HepG2 (cell line): ENCODE data around the gene GNB1. TPM values are rescaled to one million over a fixed set of nuclear protein-coding genes. Genes with fewer than 3 reads are reported as not detected.

ENCODE experiments used
- ATAC-seq: fragments of 200-7000 bp; cut with Tn5 transposase; 3 replicates; pipeline ENCODE4 v1.9.1; 2020; ENCODE audit warnings: mild to moderate bottlenecking, moderate library complexity
- BruUV-seq: library from RNA; stranded (reverse); fragments of 400-500 nt; replicated peaks from 2 replicates; lab custom pipeline; 2021; lab: Mats Ljungman, UMichigan
- CTCF ChIA-PET: fragments of 300-600 bp; formaldehyde crosslinking; extraction: SDS; loops from one replicate; lab custom pipeline; 2021; ENCODE audit warnings: low total read pairs, inconsistent platforms, low intra/inter-chr PET ratio; lab: Yijun Ruan, JAX
- POLR2A ChIA-PET: fragments of 350-600 bp; sonication (Branson Sonifier 250); formaldehyde crosslinking; loops from one replicate; lab custom pipeline; 2020; ENCODE audit warnings: antibody characterized with exemption, inconsistent platforms; lab: Yijun Ruan, JAX
- DNase-seq: peaks from one replicate; pipeline ENCODE4 v3.0.0-alpha.2; 2015; ENCODE audit warnings: low spot score
- FAIRE-seq: peaks from 3 replicates; lab custom pipeline; 2011; peaks lifted over from hg19 to GRCh38; lab: Jason Lieb, UNC
- H2AFZ ChIP-seq: one replicate; pipeline ENCODE4 v1.6.1; 2011; ENCODE audit warnings: low read length, inconsistent platforms
- H3K27ac ChIP-seq: fragments of 300-600 bp; 3 replicates; pipeline ENCODE4 v1.8.0; 2011; ENCODE audit warnings: mixed run types, mild to moderate bottlenecking, mixed read lengths, low read length, inconsistent platforms; ENCODE audit not compliant: insufficient read depth; ENCODE audit errors: extremely low read length
- H3K27me3 ChIP-seq, 2 experiments: fragments of 200-600 bp in 1 of 2; 2 replicates in 1 of 2; 3 replicates in 1 of 2; pipeline versions ENCODE4 v1.6.0 to v1.8.0; 2011; ENCODE audit warnings: low read length in 2 of 2, mild to moderate bottlenecking in 2 of 2, moderate library complexity in 2 of 2, inconsistent platforms in 1 of 2; ENCODE audit not compliant: insufficient read depth in 2 of 2, control insufficient read depth in 1 of 2
- H3K36me3 ChIP-seq, 2 experiments: fragments of 200-600 bp in 1 of 2; replicated peaks in 1 of 2; 2 replicates in 1 of 2; 3 replicates in 1 of 2; pipeline versions ENCODE4 v1.5.1 to v1.8.0; 2011; ENCODE audit warnings: low read length in 2 of 2, inconsistent platforms in 1 of 2; ENCODE audit not compliant: insufficient read depth in 2 of 2, control insufficient read depth in 1 of 2
- H3K4me1 ChIP-seq: 2 replicates; pipeline ENCODE4 v1.5.1; 2012; ENCODE audit warnings: low read length, inconsistent platforms; ENCODE audit not compliant: insufficient read depth
- H3K4me2 ChIP-seq: 2 replicates; pipeline ENCODE4 v1.6.0; 2011; ENCODE audit warnings: low read depth, low read length, inconsistent platforms
- H3K4me3 ChIP-seq, 3 experiments: fragments of 200-600 bp in 1 of 3; sonication (generic), shearing (Covaris generic) in 1 of 3; replicated peaks in 1 of 3; 2 replicates each; pipeline ENCODE4 v1.5.1; 2011 to 2016; ENCODE audit warnings: low read length in 3 of 3, inconsistent platforms in 2 of 3, low read depth in 2 of 3, mild to moderate bottlenecking in 2 of 3, control low read depth in 1 of 3, mixed read lengths in 1 of 3; ENCODE audit not compliant: insufficient read depth in 1 of 3
- H3K79me2 ChIP-seq: one replicate; pipeline ENCODE4 v1.6.1; 2011; ENCODE audit warnings: low read length, inconsistent platforms; ENCODE audit not compliant: insufficient read depth
- H3K9ac ChIP-seq: 2 replicates; pipeline ENCODE4 v1.6.0; 2011; ENCODE audit warnings: mild to moderate bottlenecking, low read depth, low read length, inconsistent platforms; ENCODE audit not compliant: insufficient read depth
- H3K9me3 ChIP-seq: 2 replicates; pipeline ENCODE4 v1.5.1; 2012; ENCODE audit warnings: mild to moderate bottlenecking, low read length
- H4K20me1 ChIP-seq: 2 replicates; pipeline ENCODE4 v1.6.0; 2011; ENCODE audit warnings: inconsistent platforms, mild to moderate bottlenecking, low read length, moderate library complexity; ENCODE audit not compliant: insufficient read depth
- ARID3A ChIP-seq: IDR thresholded peaks from 2 replicates; pipeline ENCODE4 v1.6.1; 2012; ENCODE audit warnings: low read depth, low read length, improper control_type of control experiment
- ARNTL ChIP-seq: sonication (generic); formaldehyde crosslinking; IDR thresholded peaks from 2 replicates; pipeline ENCODE4 v1.4.0; 2020; ENCODE audit warnings: mild to moderate bottlenecking, missing genetic modification reagents
- CCDC6 ChIP-seq: sonication (generic); formaldehyde crosslinking; IDR thresholded peaks from 2 replicates; pipeline ENCODE4 v1.8.1; 2022; ENCODE audit warnings: mild to moderate bottlenecking, missing genetic modification reagents, moderate library complexity
- CHD2 ChIP-seq: IDR thresholded peaks from 2 replicates; pipeline ENCODE4 v1.6.1; 2011; ENCODE audit warnings: low read depth, low read length, improper control_type of control experiment
- FOSL2 ChIP-seq: sonication (generic); formaldehyde crosslinking; IDR thresholded peaks from 2 replicates; pipeline ENCODE4 v1.4.0; 2020; ENCODE audit warnings: missing genetic modification reagents
- GZF1 ChIP-seq: sonication (generic); formaldehyde crosslinking; IDR thresholded peaks from 2 replicates; pipeline ENCODE4 v1.5.1; 2020; ENCODE audit warnings: mild to moderate bottlenecking, missing genetic modification reagents
- MTA3 ChIP-seq: sonication (generic); formaldehyde crosslinking; IDR thresholded peaks from 2 replicates; pipeline ENCODE4 v1.4.0; 2020; ENCODE audit warnings: missing genetic modification reagents
- NFKBIZ ChIP-seq: IDR thresholded peaks from 2 replicates; pipeline ENCODE4 v1.6.1; 2018; ENCODE audit warnings: missing genetic modification reagents, missing compliant biosample characterization
- REPIN1 ChIP-seq: sonication (generic); formaldehyde crosslinking; IDR thresholded peaks from 2 replicates; pipeline ENCODE4 v1.8.0; 2022; ENCODE audit warnings: missing genetic modification reagents, low read depth, mild to moderate bottlenecking, borderline replicate concordance
- SETDB1 ChIP-seq: sonication (generic); formaldehyde crosslinking; IDR thresholded peaks from 2 replicates; pipeline ENCODE4 v1.5.1; 2020; ENCODE audit warnings: missing genetic modification reagents, mild to moderate bottlenecking, borderline replicate concordance
- SRSF9 ChIP-seq: fragments of 200-400 bp; formaldehyde crosslinking; IDR thresholded peaks from 2 replicates; pipeline ENCODE4 v1.6.1; 2018; ENCODE audit warnings: borderline replicate concordance, mild to moderate bottlenecking, low read depth, low read length; ENCODE audit not compliant: insufficient read depth, poor library complexity, severe bottlenecking
- TRIM22 ChIP-seq: fragments of 450-650 bp; IDR thresholded peaks from 2 replicates; pipeline ENCODE4 v1.6.1; 2017
- WIZ ChIP-seq: sonication (generic); formaldehyde crosslinking; IDR thresholded peaks from 2 replicates; pipeline ENCODE4 v1.5.1; 2020; ENCODE audit warnings: mild to moderate bottlenecking, missing genetic modification reagents
- ZFP41 ChIP-seq: sonication (generic); formaldehyde crosslinking; IDR thresholded peaks from 2 replicates; pipeline ENCODE4 v1.4.0; 2020; ENCODE audit warnings: mild to moderate bottlenecking, missing genetic modification reagents, borderline replicate concordance
- ZNF263 ChIP-seq: sonication (generic); formaldehyde crosslinking; IDR thresholded peaks from 2 replicates; pipeline ENCODE4 v1.4.0; 2020; ENCODE audit warnings: missing genetic modification reagents
- ZNF577 ChIP-seq: sonication (generic); formaldehyde crosslinking; IDR thresholded peaks from 2 replicates; pipeline ENCODE4 v1.4.0; 2020; ENCODE audit warnings: mild to moderate bottlenecking, low read depth, missing genetic modification reagents, borderline replicate concordance
- ZNF883 ChIP-seq: sonication (generic); formaldehyde crosslinking; IDR thresholded peaks from 2 replicates; pipeline ENCODE4 v1.5.1; 2020; ENCODE audit warnings: mild to moderate bottlenecking, missing genetic modification reagents; ENCODE audit errors: not compliant biosample characterization
- WGBS: methylation state at CpG from one replicate; pipeline ENCODE4 v1.1.6; 2017; ENCODE audit warnings: low lambda C conversion rate; 5-methylcytosine and 5-hydroxymethylcytosine counted together
- in situ Hi-C: cut with HindIII; loops from 2 replicates; pipeline ENCODE4 v1.10.0; 2017; ENCODE audit warnings: low pct_unique_long_range_greater_than_20kb; ENCODE audit not compliant: extremely low pct_ligation_motif_present
- intact Hi-C: fragments of 100-400 bp; cut with micrococcal nuclease; formaldehyde crosslinking; loops from one replicate; pipeline ENCODE4 v1.10.0; 2022; ENCODE audit not compliant: unreplicated experiment
- polyA plus RNA-seq, 8 experiments: library from polyadenylated mRNA; depleted of rRNA in 3 of 8; stranded (reverse) in 7 of 8; unstranded in 1 of 8; fragments of >200 nt; fragmentation: Illumina TruSeq in 4 of 8; extraction: Trizol in 4 of 8; gene quantifications; 2 replicates each; pipeline versions ENCODE4 v1.2.1 to v1.2.3, GENCODE V29; 2011 to 2016; ENCODE audit warnings: low read depth in 4 of 8, missing spikeins in 1 of 8, mixed read lengths in 1 of 8; ENCODE audit not compliant: insufficient read depth in 1 of 8
- total RNA-seq, 5 experiments: library from RNA; depleted of rRNA; stranded (reverse); fragments of >200 nt; fragmentation: Illumina TruSeq; extraction: Trizol; gene quantifications; 2 replicates each; pipeline ENCODE4 v1.2.3, GENCODE V29; 2016; ENCODE audit warnings: low read depth in 1 of 5
- TF ChIP-seq, protein P1 (sequence below): sonication (generic); formaldehyde crosslinking; IDR thresholded peaks from 2 replicates; pipeline ENCODE4 v1.5.1; 2020; ENCODE audit warnings: mild to moderate bottlenecking, missing genetic modification reagents, moderate library complexity

The GNB1 gene
- total and polyA plus RNA-seq, 2 of the 13 experiments (the other 11 are each of a cell fraction or from before 2014, with no cell fraction given): 66.2 to 327 TPM

- H2AFZ ChIP-seq: no peak overlapping the region
- 98% methylated on average over 27 of the region's 33 CpGs for WGBS
- BruUV-seq: no TSS peak
- ChIA-PET CTCF (no interaction called here), POLR2A (no interaction called here)
- H3K9ac ChIP-seq: no peak overlapping the region
- H3K79me2 ChIP-seq: no peaks in the 10 kb centered on the region
- ATAC-seq: no peak
- no peak overlapping the region for H3K27ac ChIP-seq
- H4K20me1 ChIP-seq: no peaks in the 10 kb centered on the region
- peaks cover 21% of the 10 kb centered on the region for H3K4me1 ChIP-seq
- intact Hi-C loops: no loop called here
- peaks cover 34 to 70% of the 10 kb centered on the region in 2 experiments for H3K36me3 ChIP-seq
- TF ChIP-seq NFKBIZ (CRISPR knock-in tag) (no peak), CCDC6 (CRISPR knock-in tag) (no peak), ARID3A (no peak), ZNF883 (CRISPR knock-in tag) (no peak), WIZ (CRISPR knock-in tag) (no peak), ZFP41 (CRISPR knock-in tag) (no peak), ZNF577 (CRISPR knock-in tag) (no peak), TRIM22 (no peak), ZNF263 (CRISPR knock-in tag) (no peak), MTA3 (CRISPR knock-in tag) (no peak), GZF1 (CRISPR knock-in tag) (no peak), SETDB1 (CRISPR knock-in tag) (no peak), REPIN1 (CRISPR knock-in tag) (no peak), ARNTL (CRISPR knock-in tag) (no peak), CHD2 (no peak), FOSL2 (CRISPR knock-in tag) (no peak), SRSF9 (no peak)
- TF ChIP-seq, protein P1, sequence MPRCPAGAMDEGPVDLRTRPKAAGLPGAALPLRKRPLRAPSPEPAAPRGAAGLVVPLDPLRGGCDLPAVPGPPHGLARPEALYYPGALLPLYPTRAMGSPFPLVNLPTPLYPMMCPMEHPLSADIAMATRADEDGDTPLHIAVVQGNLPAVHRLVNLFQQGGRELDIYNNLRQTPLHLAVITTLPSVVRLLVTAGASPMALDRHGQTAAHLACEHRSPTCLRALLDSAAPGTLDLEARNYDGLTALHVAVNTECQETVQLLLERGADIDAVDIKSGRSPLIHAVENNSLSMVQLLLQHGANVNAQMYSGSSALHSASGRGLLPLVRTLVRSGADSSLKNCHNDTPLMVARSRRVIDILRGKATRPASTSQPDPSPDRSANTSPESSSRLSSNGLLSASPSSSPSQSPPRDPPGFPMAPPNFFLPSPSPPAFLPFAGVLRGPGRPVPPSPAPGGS: no peak
- H3K4me3 ChIP-seq: no peak overlapping the region
- FAIRE-seq: no peak
- in situ Hi-C loops: no loop called here
- H3K9me3 ChIP-seq: no peaks in the 10 kb centered on the region
- no peak overlapping the region for H3K4me2 ChIP-seq
- H3K27me3 ChIP-seq: no peaks in the 10 kb centered on the region
- no peak for DNase-seq
Observed at GRCh38 chr1:1756661-1757421, 134.0 kb downstream of the GNB1 start.
